ENCODE results near the gene NKX1-1. TPM values are rescaled to one million over a fixed set of nuclear protein-coding genes. Genes with fewer than 3 reads are reported as not detected.
"Not testable (repeated sequence)": the region's sequence is repeated elsewhere in the genome, so short reads cannot be mapped to it uniquely, and the experiment has no call there.

Gene NKX1-1
- total RNA-seq, 1 donor, result not detected

- no peak overlapping the region for H3K4me2 ChIP-seq (ENCODE audit: insufficient read depth, low read length)
Measured at GRCh38 chr4:1375761-1376322, 30.4 kb downstream of the NKX1-1 start.

GRCh38 chr4:1375051-1375721 lies 31.1 kb downstream of the NKX1-1 start:
- TF ChIP-seq CTCF (IDR thresholded peaks at IDR 0.05; ENCODE audit: extremely low read depth, low read depth, low read length), result no peak
- H3K27me3 ChIP-seq (ENCODE audit: insufficient read depth, low read length), result no peaks in the 10 kb centered on the region
- H3K27ac ChIP-seq (ENCODE audit: low read depth, low read length), result no peak overlapping the region
- no peak overlapping the region for H3K4me3 ChIP-seq (ENCODE audit: insufficient read depth, low read length)
- no peaks in the 10 kb centered on the region for H3K79me2 ChIP-seq (ENCODE audit: insufficient read depth, low read length)
- H4K20me1 ChIP-seq (ENCODE audit: insufficient read depth, low read length), result no peaks in the 10 kb centered on the region
- no peak overlapping the region for H3K4me2 ChIP-seq (ENCODE audit: insufficient read depth, low read length)
- DNase-seq (ENCODE audit: insufficient read length, low spot score, missing footprints), result peak; percentile 76
- no peaks in the 10 kb centered on the region for H3K4me1 ChIP-seq (ENCODE audit: insufficient read depth, low read length)
- no peaks in the 10 kb centered on the region for H3K36me3 ChIP-seq (ENCODE audit: insufficient read depth, low read length)
- H2AFZ ChIP-seq (ENCODE audit: low read length), result no peak overlapping the region
- H3K9me3 ChIP-seq (ENCODE audit: low read depth, low read length), result no peaks in the 10 kb centered on the region

More at GRCh38 chr4:1375761-1376322, 30.4 kb downstream of the NKX1-1 start:
- TF ChIP-seq CTCF (IDR thresholded peaks at IDR 0.05; ENCODE audit: extremely low read depth, low read depth, low read length), result no peak
- H3K27ac ChIP-seq (ENCODE audit: low read depth, low read length), result no peak overlapping the region
- no peaks in the 10 kb centered on the region for H4K20me1 ChIP-seq (ENCODE audit: insufficient read depth, low read length)
- H3K4me1 ChIP-seq (ENCODE audit: insufficient read depth, low read length), result no peaks in the 10 kb centered on the region
- peak; percentile 8 for DNase-seq (ENCODE audit: insufficient read length, low spot score, missing footprints)
- H3K4me3 ChIP-seq (ENCODE audit: insufficient read depth, low read length), result no peak overlapping the region
- no peaks in the 10 kb centered on the region for H3K27me3 ChIP-seq (ENCODE audit: insufficient read depth, low read length)
- H3K36me3 ChIP-seq (ENCODE audit: insufficient read depth, low read length), result no peaks in the 10 kb centered on the region
- no peaks in the 10 kb centered on the region for H3K79me2 ChIP-seq (ENCODE audit: insufficient read depth, low read length)
- H3K9me3 ChIP-seq (ENCODE audit: low read depth, low read length), result no peaks in the 10 kb centered on the region
- no peak overlapping the region for H2AFZ ChIP-seq (ENCODE audit: low read length)

- peak; percentile 79 for DNase-seq (ENCODE audit: insufficient read length, low spot score, missing footprints)
- Histone ChIP-seq H3K4me1 (ENCODE audit: insufficient read depth, low read length) (no peaks in the 10 kb centered on the region), H3K27ac (ENCODE audit: low read depth, low read length) (no peak overlapping the region), H3K9me3 (ENCODE audit: low read depth, low read length) (no peaks in the 10 kb centered on the region), H3K79me2 (ENCODE audit: insufficient read depth, low read length) (no peaks in the 10 kb centered on the region), H4K20me1 (ENCODE audit: insufficient read depth, low read length) (no peaks in the 10 kb centered on the region), H3K4me2 (ENCODE audit: insufficient read depth, low read length) (no peak overlapping the region), H3K36me3 (ENCODE audit: insufficient read depth, low read length) (no peaks in the 10 kb centered on the region), H2AFZ (ENCODE audit: low read length) (no peak overlapping the region), H3K4me3 (ENCODE audit: insufficient read depth, low read length) (no peak overlapping the region), H3K27me3 (ENCODE audit: insufficient read depth, low read length) (no peaks in the 10 kb centered on the region)
- no peak for TF ChIP-seq CTCF (IDR thresholded peaks at IDR 0.05; ENCODE audit: extremely low read depth, low read depth, low read length)
Measured at GRCh38 chr4:1374706-1375045, 31.6 kb downstream of the NKX1-1 start.

GRCh38 chr4:1373892-1374705 lies 32.1 kb downstream of the NKX1-1 start:
- no peaks in the 10 kb centered on the region for H3K4me1 ChIP-seq (ENCODE audit: insufficient read depth, low read length)
- H3K79me2 ChIP-seq (ENCODE audit: insufficient read depth, low read length), result no peaks in the 10 kb centered on the region
- H3K36me3 ChIP-seq (ENCODE audit: insufficient read depth, low read length), result no peaks in the 10 kb centered on the region
- no peak overlapping the region for H3K27ac ChIP-seq (ENCODE audit: low read depth, low read length)
- no peaks in the 10 kb centered on the region for H4K20me1 ChIP-seq (ENCODE audit: insufficient read depth, low read length)
- H3K27me3 ChIP-seq (ENCODE audit: insufficient read depth, low read length), result no peaks in the 10 kb centered on the region
- DNase-seq (ENCODE audit: insufficient read length, low spot score, missing footprints), result peak; percentile 57
- H2AFZ ChIP-seq (ENCODE audit: low read length), result no peak overlapping the region
- H3K4me3 ChIP-seq (ENCODE audit: insufficient read depth, low read length), result no peak overlapping the region
- no peaks in the 10 kb centered on the region for H3K9me3 ChIP-seq (ENCODE audit: low read depth, low read length)
- TF ChIP-seq CTCF (IDR thresholded peaks at IDR 0.05; ENCODE audit: extremely low read depth, low read depth, low read length), result no peak
- H3K4me2 ChIP-seq (ENCODE audit: insufficient read depth, low read length), result no peak overlapping the region

- H3K9me3 ChIP-seq (ENCODE audit: low read depth, low read length); H3K36me3 ChIP-seq (ENCODE audit: insufficient read depth, low read length); H3K27me3 ChIP-seq (ENCODE audit: insufficient read depth, low read length); H4K20me1 ChIP-seq (ENCODE audit: insufficient read depth, low read length); H3K79me2 ChIP-seq (ENCODE audit: insufficient read depth, low read length); H3K27ac ChIP-seq (ENCODE audit: low read depth, low read length); H2AFZ ChIP-seq (ENCODE audit: low read length); H3K4me2 ChIP-seq (ENCODE audit: insufficient read depth, low read length); H3K4me3 ChIP-seq (ENCODE audit: insufficient read depth, low read length); H3K4me1 ChIP-seq (ENCODE audit: insufficient read depth, low read length): not testable (repeated sequence)
- peak; percentile 37 for DNase-seq (ENCODE audit: insufficient read length, low spot score, missing footprints)
Measured at GRCh38 chr4:1372576-1372975, 33.7 kb downstream of the NKX1-1 start.
